HG02973 (cell line): Measurements from ENCODE around the gene ARHGAP11B.
A peak's percentile ranks its signal among the peaks of the same experiment; 100 is the strongest.
"Not testable (repeated sequence)": the region's sequence is repeated elsewhere in the genome, so short reads cannot be mapped to it uniquely, and the experiment has no call there.

Experiments used
- ATAC-seq: cut with Tn5 transposase; IDR thresholded peaks from one replicate; pipeline ENCODE4 v1.9.1; 2021; ENCODE audit warnings: moderate library complexity; ENCODE audit not compliant: unreplicated experiment

The ARHGAP11B gene

DNA sequence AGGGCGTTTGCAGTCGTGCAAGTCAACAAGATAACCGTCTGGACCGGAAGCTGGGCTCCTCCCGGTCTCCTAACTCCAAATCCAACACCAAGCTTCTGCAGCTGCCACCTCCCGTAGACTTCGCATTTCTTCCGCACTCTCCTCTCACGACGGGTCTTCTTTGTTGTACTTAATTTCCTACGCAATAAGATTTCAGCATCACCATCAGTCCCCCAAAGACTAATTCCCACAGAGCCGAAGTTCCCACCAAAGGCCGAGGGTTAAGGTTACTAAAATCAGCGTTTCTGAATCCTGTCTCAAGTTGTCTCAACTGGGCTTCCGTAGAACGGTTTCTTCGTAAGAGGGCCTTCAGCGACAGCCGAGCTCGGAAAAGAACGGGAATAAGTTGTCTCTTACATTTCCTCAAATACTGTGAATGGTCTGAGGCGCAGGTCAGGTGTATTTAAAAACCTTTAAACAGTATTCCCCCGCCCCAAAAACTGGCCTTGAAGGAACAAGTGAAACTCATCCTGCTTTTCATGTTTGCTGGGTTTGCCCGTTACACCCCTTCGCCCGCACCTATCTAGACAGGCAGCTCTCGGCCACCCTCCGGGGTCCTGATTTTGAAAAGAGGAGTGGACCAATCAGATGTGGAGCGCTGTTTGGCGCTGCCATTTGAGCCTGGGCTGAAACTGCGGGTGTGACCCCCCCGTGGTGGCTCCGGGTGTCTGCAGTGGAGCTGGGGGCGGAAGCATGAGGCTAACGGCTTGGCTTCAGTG is at the start of gene ARHGAP11B:
TSS of gene ARHGAP11B (plus strand) at position 693 of the 758 bp plus-strand sequence.
- ATAC-seq = peak; percentile 85

DNA sequence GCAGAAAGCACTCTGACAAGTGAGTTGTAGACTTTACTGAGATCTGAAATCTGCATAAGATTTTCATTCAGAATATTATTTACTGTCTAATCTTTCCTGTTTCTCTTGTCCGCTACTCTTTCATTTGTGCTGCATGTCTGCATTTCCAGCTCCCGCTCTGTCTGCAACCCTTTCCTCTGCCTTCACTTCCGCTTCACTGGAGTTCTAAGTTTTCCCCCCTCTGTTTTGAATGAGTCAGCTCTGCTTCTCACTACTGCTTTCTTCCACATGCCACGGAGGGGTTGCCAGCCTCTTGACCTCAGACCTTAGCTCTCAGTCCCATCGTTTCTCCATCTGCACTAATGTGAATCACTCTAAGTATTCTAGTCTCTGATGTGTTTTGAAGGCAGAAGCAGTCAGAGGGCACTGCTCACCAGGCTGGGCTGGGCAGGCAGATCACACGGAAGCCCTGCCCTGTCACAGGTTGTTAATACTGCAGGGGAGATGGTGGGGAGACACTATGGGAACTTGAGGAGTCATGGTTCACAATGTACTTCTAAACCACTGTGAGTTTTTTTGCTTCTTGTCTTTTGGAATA is 46.4 kb upstream of the ARHGAP11B start:
- not testable (repeated sequence) for ATAC-seq

- not testable (repeated sequence) for ATAC-seq
Observed at GRCh38 chr15:30580716-30581115, 45.2 kb upstream of the ARHGAP11B start.

- not testable (repeated sequence) for ATAC-seq
Observed at GRCh38 chr15:30598953-30599352, 27.0 kb upstream of the ARHGAP11B start.

DNA sequence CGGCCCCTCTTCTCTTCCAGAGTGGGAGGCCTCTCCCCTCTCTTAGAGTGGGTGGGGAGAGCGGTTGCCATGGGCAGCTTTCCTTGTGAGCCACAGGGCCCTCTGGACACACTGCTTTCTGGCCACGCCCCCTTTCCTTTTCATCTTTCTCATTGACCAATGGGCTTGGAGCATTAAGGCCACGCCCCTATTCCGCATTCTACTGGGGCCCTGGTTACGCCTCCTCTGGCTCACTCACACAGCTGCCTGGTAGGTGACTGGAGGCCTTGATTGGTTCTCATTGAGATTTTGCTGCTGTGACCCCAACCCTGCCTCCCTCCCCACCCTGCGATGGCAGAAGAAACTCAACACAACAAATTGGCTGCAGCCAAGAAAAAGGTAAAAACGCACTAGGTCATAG is 22.1 kb upstream of the ARHGAP11B start, which contains the start of gene GOLGA8H:
TSS of gene GOLGA8H (plus strand) at position 233 of the 400 bp plus-strand sequence. CDS start at position 331, 98 bp downstream.
- not testable (repeated sequence) for ATAC-seq

DNA sequence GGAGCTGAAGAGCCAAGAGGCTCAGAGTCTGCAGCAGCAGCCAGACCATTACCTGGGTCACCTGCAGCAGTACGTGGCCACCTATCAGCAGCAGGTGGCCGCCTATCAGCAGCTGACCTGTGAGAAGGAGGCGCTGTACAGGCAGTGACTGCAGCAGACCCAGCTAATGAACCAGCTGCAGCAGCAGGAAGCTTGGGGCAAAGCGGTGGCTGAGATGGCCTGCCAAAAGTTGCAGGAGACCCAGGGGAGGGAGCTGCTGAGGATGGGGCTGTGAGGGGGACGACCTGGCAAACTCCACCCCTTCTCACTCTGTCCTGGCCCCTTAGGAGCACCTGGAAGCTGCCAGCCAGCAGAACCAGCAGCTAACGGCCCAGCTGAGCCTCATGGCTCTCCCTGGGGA is 13.7 kb upstream of the ARHGAP11B start:
- not testable (repeated sequence) for ATAC-seq

DNA sequence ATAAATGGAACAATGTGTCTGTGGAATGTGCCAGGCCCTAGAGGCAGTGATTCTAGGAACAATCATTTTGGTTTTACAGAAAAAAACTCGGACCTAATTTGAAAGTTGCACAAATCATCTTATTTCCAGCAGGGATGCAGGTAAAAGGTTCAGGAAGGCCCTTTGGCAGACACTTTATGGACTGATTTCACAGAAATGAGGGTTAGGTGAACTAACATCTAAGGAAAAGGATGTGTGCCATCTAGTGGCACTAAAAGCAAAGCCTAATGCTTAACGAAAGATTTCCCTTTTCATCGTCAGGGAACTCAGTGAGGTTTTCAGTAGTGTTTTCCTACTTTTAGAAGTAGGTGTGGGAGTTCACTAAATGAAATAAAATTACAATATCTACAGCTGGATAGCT is 4.6 kb upstream of the ARHGAP11B start:
- not testable (repeated sequence) for ATAC-seq

GRCh38 chr15:30626194-30626565 is 252 bp downstream of the ARHGAP11B start:
- not testable (repeated sequence) for ATAC-seq

GRCh38 chr15:30626632-30627031 is 704 bp downstream of the ARHGAP11B start:
- not testable (repeated sequence) for ATAC-seq

DNA sequence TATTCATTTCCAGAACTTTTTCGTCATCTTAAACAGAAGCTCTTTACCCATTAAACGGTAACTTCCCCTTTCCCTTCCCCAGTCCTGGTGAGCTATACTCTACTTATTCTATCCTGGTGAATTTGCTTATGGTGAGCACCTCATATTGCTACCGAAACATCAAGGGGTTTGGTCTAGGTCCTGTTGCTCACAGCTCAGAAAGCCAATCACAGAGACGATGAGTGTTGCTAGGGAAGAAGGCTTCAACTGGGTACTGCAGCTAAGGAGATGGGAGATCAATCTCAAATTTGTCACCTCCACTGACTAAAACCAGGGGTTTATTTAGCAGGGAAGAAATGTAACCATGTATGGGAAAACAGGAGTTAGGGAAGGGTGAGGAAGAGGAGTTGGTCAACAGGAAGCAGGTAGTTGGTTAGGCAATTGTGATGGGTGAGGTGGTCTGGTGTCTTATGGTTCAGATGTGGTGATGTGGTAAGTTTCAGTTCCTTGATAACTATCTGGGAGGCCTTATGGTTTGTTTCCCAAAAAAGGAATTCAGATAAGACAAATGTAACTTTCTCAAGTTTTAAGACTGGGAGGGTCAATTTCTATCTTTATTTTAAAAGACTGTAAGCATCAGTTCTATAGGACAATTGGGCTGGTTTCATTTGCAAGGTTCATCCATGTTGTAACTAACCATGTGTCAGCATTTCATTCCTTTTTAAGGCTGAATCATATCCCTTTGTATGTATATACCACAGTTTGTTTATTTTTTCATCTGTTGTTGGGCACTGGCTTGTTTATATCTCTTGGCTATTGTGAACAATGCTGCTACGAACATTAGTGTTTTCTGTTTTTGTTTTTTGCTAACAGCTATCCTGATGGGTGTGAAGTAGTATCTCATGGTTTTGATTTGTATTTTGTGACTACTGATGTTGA is 24.3 kb downstream of the ARHGAP11B start:
- ATAC-seq = peak; percentile 96

DNA sequence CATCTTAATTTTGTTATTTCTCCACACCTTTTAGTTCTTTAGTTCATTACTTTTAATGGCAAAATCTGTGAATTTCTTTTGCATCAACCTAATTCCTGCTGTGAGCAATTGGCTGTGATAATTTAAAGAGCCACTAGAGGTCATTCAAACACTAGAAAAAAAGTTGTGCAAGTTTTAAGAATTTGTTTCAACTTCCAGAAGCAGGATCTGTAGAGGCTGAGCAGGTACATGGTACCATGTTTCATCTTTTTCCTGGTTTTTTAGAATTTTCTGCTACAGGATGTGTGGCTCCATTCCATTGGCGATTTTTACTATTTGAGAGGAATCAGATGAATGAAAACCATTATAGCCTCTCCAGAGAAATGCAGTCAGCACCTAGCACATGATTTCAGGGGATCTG is 35.2 kb downstream of the ARHGAP11B start:
- ATAC-seq = not testable (repeated sequence)

DNA sequence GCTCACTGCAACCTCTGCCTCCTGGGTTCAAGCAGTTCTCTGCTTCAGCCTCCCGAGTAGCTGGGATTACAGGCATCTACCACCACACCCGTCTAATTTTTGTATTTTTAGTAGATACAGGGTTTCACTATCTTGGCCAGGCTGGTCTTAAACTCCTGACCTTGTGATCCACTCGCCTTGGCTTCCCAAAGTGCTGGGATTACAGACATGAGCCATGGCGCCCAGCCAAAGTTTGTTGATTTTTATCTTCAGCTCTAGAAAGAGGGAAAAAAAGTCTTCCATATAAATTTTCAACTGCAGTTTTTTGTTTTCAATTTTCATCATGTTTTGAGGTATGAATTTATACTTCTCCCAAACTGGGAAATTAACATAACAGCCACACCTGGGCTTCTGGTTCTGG is 43.7 kb downstream of the ARHGAP11B start:
- not testable (repeated sequence) for ATAC-seq

DNA sequence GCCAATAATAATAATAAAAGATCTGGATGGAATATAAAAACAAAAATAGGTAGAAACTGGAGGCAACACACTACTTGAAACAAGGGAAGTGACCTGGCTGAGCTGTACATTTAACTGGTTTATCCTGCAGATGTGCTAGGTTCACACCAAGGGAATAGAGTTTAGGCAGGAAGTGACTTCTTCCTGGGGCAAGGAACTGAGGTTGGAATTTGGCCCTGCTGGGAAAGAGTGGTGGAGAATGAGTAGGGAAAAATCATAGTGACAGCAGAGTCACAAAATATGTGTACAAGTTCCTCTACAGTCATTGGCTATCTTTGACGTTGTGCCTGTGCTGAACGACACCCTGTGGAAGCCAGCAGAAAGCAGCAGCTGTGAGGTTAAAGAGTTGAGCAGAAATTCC is 44.1 kb downstream of the ARHGAP11B start:
- ATAC-seq = no peak

- ATAC-seq = no peak
Observed at GRCh38 chr15:30671309-30671708, 45.4 kb downstream of the ARHGAP11B start.

DNA sequence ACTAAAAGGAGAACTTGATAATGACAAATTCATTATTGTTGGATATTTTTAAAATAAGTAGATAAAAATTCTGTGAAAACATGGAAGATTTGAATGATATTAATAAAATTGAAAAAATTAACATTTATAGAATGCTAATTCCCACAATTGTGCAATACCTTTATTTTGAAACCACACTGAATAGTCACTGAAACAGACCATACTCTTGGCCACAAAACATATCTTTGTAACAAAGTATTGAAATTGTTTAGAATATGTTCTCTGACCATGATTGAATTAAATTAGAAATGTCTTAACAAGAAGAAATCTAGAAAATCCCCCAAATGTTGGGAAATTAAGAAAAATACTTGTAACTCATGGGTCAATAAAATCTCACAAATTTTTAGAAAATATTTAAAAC is 49.2 kb downstream of the ARHGAP11B start:
- no peak for ATAC-seq

GRCh38 chr15:30675891-30676290 is 50.0 kb downstream of the ARHGAP11B start:
- ATAC-seq = not testable (repeated sequence)

GRCh38 chr15:30680997-30681396 is 55.1 kb downstream of the ARHGAP11B start:
- ATAC-seq = not testable (repeated sequence)

- ATAC-seq = not testable (repeated sequence)
Observed at GRCh38 chr15:30685709-30686285, 59.9 kb downstream of the ARHGAP11B start.

DNA sequence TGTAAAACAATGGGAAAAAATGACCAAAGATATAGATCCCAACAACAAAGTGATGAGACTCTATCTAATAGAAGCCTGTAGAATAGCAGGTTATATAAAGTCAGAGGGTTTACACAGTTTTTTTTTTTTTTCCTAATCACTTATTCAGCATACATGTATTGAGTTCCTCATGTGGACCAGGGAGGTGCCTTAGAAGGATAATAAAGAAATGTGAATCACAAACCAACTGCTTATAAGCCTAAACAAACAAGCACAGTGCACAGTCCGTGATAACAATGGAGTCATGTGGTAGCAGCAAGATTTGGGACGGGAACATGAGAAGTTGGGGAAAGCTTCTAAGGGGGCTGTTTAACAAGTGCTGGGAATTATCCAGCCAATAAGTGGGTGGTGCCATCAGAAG is 60.7 kb downstream of the ARHGAP11B start:
- ATAC-seq = not testable (repeated sequence)
